Loucy (cell line): Measurements from ENCODE around the gene KLHL3.

ENCODE experiments used
- H2AFZ ChIP-seq: fragments of 200-600 bp; sonication (generic); 2 replicates; pipeline ENCODE4 v1.6.0; 2016; ENCODE audit warnings: antibody characterized with exemption, mild to moderate bottlenecking, low read length, moderate library complexity
- H3F3A ChIP-seq: fragments of 200-600 bp; 2 replicates; pipeline ENCODE4 v1.6.0; 2016; ENCODE audit warnings: antibody characterized with exemption, low read depth, mild to moderate bottlenecking
- H3K27me3 ChIP-seq: fragments of 200-600 bp; sonication (generic); 2 replicates; pipeline ENCODE4 v1.6.1; 2014; ENCODE audit warnings: low read length, mild to moderate bottlenecking; ENCODE audit not compliant: insufficient read depth, poor library complexity, severe bottlenecking
- H3K36me3 ChIP-seq: fragments of 200-600 bp; sonication (generic); 2 replicates; pipeline ENCODE4 v1.6.1; 2016; ENCODE audit warnings: low read length; ENCODE audit not compliant: insufficient read depth
- H3K4me1 ChIP-seq: fragments of 200-600 bp; sonication (generic); 2 replicates; pipeline ENCODE4 v1.5.1; 2014; ENCODE audit warnings: low read length, mild to moderate bottlenecking; ENCODE audit not compliant: insufficient read depth, poor library complexity, severe bottlenecking
- H3K4me2 ChIP-seq: fragments of 200-600 bp; sonication (generic); 2 replicates; pipeline ENCODE4 v1.6.0; 2014; ENCODE audit warnings: antibody characterized with exemption, low read length, low read depth, mild to moderate bottlenecking; ENCODE audit not compliant: poor library complexity, severe bottlenecking
- H3K4me3 ChIP-seq: fragments of 200-600 bp; sonication (generic); 2 replicates; pipeline ENCODE4 v1.5.1; 2014; ENCODE audit warnings: low read length, mild to moderate bottlenecking, mixed read lengths; ENCODE audit not compliant: poor library complexity, severe bottlenecking
- H3K79me2 ChIP-seq: fragments of 200-600 bp; sonication (generic); 2 replicates; pipeline ENCODE4 v1.6.1; 2014; ENCODE audit warnings: low read length; ENCODE audit not compliant: insufficient read depth
- H3K9ac ChIP-seq: fragments of 200-600 bp; sonication (generic); 2 replicates; pipeline ENCODE4 v1.6.0; 2014; ENCODE audit warnings: mild to moderate bottlenecking, low read depth, low read length, moderate library complexity; ENCODE audit not compliant: poor library complexity, severe bottlenecking
- H3K9me2 ChIP-seq: fragments of 200-600 bp; sonication (generic); replicated peaks from 2 replicates; pipeline ENCODE4 v1.6.1; 2016; ENCODE audit warnings: low read depth, low read length, mixed read lengths
- H3K9me3 ChIP-seq: fragments of 200-600 bp; sonication (generic); 2 replicates; pipeline ENCODE4 v1.6.1; 2014; ENCODE audit warnings: mild to moderate bottlenecking, antibody characterized with exemption, low read length, low read depth; ENCODE audit not compliant: insufficient read depth
- H4K20me1 ChIP-seq: fragments of 200-600 bp; sonication (generic); 2 replicates; pipeline ENCODE4 v1.6.0; 2014; ENCODE audit warnings: antibody characterized with exemption, low read length, mild to moderate bottlenecking; ENCODE audit not compliant: insufficient read depth, poor library complexity, severe bottlenecking
- CTCF ChIP-seq: fragments of 200-600 bp; sonication (generic); conservative IDR thresholded peaks from 2 replicates; pipeline ENCODE4 v1.5.1; 2014; ENCODE audit warnings: mild to moderate bottlenecking, antibody characterized with exemption, low read length
- EZH2phosphoT487 ChIP-seq: fragments of 200-600 bp; IDR thresholded peaks from 2 replicates; pipeline ENCODE4 v1.6.1; 2018; ENCODE audit warnings: antibody characterized with exemption, mild to moderate bottlenecking, moderate library complexity, borderline replicate concordance

Gene KLHL3

GRCh38 chr5:137688210-137688840 lies 47.6 kb downstream of the KLHL3 start:
- Histone ChIP-seq H3F3A (no peaks in the 10 kb centered on the region), H3K4me2 (no peak overlapping the region), H3K27me3 (no peaks in the 10 kb centered on the region), H3K9me2 (no peaks in the 10 kb centered on the region), H3K4me1 (no peaks in the 10 kb centered on the region), H2AFZ (no peak overlapping the region), H3K36me3 (peaks cover 32% of the 10 kb centered on the region; the same call in 1 of the 2 replicates), H3K9me3 (no peaks in the 10 kb centered on the region), H3K4me3 (no peak overlapping the region), H3K9ac (no peak overlapping the region), H3K79me2 (no peaks in the 10 kb centered on the region), H4K20me1 (no peaks in the 10 kb centered on the region)
- TF ChIP-seq EZH2phosphoT487 (no peak), CTCF (no peak)

GRCh38 chr5:137684761-137685160 lies 51.1 kb downstream of the KLHL3 start:
- no peak for TF ChIP-seq EZH2phosphoT487
- TF ChIP-seq CTCF: no peak
- no peak overlapping the region for H2AFZ ChIP-seq
- H3K9ac ChIP-seq: no peak overlapping the region
- no peaks in the 10 kb centered on the region for H3K9me2 ChIP-seq
- no peaks in the 10 kb centered on the region for H3F3A ChIP-seq
- no peak overlapping the region for H3K4me2 ChIP-seq
- H3K36me3 ChIP-seq: peaks cover 20% of the 10 kb centered on the region; the same call in 1 of the 2 replicates
- H3K9me3 ChIP-seq: no peaks in the 10 kb centered on the region
- no peaks in the 10 kb centered on the region for H3K4me1 ChIP-seq
- H3K79me2 ChIP-seq: no peaks in the 10 kb centered on the region
- no peaks in the 10 kb centered on the region for H4K20me1 ChIP-seq
- H3K4me3 ChIP-seq: no peak overlapping the region
- H3K27me3 ChIP-seq: no peaks in the 10 kb centered on the region

- no peak for TF ChIP-seq EZH2phosphoT487
- no peak for TF ChIP-seq CTCF
- Histone ChIP-seq H3K4me2 (no peak overlapping the region), H3K27me3 (no peaks in the 10 kb centered on the region), H3K9me3 (no peaks in the 10 kb centered on the region), H3K9ac (no peak overlapping the region), H3F3A (no peaks in the 10 kb centered on the region), H3K9me2 (no peaks in the 10 kb centered on the region), H3K4me3 (no peak overlapping the region), H2AFZ (no peak overlapping the region), H3K79me2 (no peaks in the 10 kb centered on the region), H3K36me3 (peaks cover 24% of the 10 kb centered on the region; the same call in 1 of the 2 replicates), H4K20me1 (no peaks in the 10 kb centered on the region), H3K4me1 (no peaks in the 10 kb centered on the region)
Observed at GRCh38 chr5:137681191-137681590, 54.7 kb downstream of the KLHL3 start.
